H9 (cell line): ENCODE measurements around the gene BCCIP. TPM values are rescaled to one million over a fixed set of nuclear protein-coding genes. Genes with fewer than 3 reads are reported as not detected.

Experiments
- DNase-seq: peaks from one replicate; pipeline ENCODE4 v3.0.0-alpha.2; 2017
- H2AFZ ChIP-seq: one replicate; pipeline ENCODE4 v1.6.1; 2013; ENCODE audit warnings: mild to moderate bottlenecking, low read length, control low read depth, moderate library complexity
- H2AK5ac ChIP-seq: 2 replicates; pipeline ENCODE4 v1.6.1; 2013; ENCODE audit warnings: low read length, control low read depth, mixed read lengths; ENCODE audit not compliant: insufficient read length
- H2BK120ac ChIP-seq: one replicate; pipeline ENCODE4 v1.6.1; 2013; ENCODE audit warnings: low read depth, mild to moderate bottlenecking, low read length, control low read depth, inconsistent platforms; ENCODE audit not compliant: poor library complexity, severe bottlenecking
- H2BK12ac ChIP-seq: 2 replicates; pipeline ENCODE4 v1.6.1; 2013; ENCODE audit warnings: low read length, control low read depth, mixed read lengths, low read depth; ENCODE audit not compliant: insufficient read length
- H2BK15ac ChIP-seq: 2 replicates; pipeline ENCODE4 v1.6.1; 2013; ENCODE audit warnings: low read depth, low read length, control low read depth
- H2BK20ac ChIP-seq: one replicate; pipeline ENCODE4 v1.6.1; 2013; ENCODE audit warnings: low read depth, mild to moderate bottlenecking, low read length, control low read depth, inconsistent platforms; ENCODE audit not compliant: poor library complexity, severe bottlenecking
- H2BK5ac ChIP-seq: 2 replicates; pipeline ENCODE4 v1.6.1; 2013; ENCODE audit warnings: low read length, control low read depth, mixed read lengths; ENCODE audit not compliant: insufficient read length
- H3K14ac ChIP-seq: 2 replicates; pipeline ENCODE4 v1.6.1; 2013; ENCODE audit warnings: low read length, control low read depth; ENCODE audit not compliant: insufficient read depth
- H3K18ac ChIP-seq: 2 replicates; pipeline ENCODE4 v1.6.1; 2013; ENCODE audit warnings: low read depth, mild to moderate bottlenecking, mixed read lengths, low read length, control low read depth; ENCODE audit not compliant: insufficient read length
- H3K23ac ChIP-seq: 2 replicates; pipeline ENCODE4 v1.6.1; 2013; ENCODE audit warnings: low read length, control low read depth, mixed read lengths, low read depth; ENCODE audit not compliant: insufficient read length
- H3K23me2 ChIP-seq: 2 replicates; pipeline ENCODE4 v1.6.1; 2013; ENCODE audit warnings: low read depth, mild to moderate bottlenecking, mixed read lengths, low read length, control low read depth; ENCODE audit not compliant: insufficient read length, poor library complexity, severe bottlenecking
- H3K27ac ChIP-seq: 2 replicates; pipeline ENCODE4 v1.5.1; 2013; ENCODE audit warnings: low read length, control low read depth, mixed read lengths, low read depth; ENCODE audit not compliant: insufficient read length
- H3K27me3 ChIP-seq: 2 replicates; pipeline ENCODE4 v1.6.1; 2013; ENCODE audit warnings: low read length, control low read depth, inconsistent platforms; ENCODE audit not compliant: insufficient read depth
- H3K4ac ChIP-seq: 2 replicates; pipeline ENCODE4 v1.6.1; 2013; ENCODE audit warnings: low read depth, mild to moderate bottlenecking, control low read depth, inconsistent platforms, low read length, moderate library complexity
- H3K4me1 ChIP-seq: 2 replicates; pipeline ENCODE4 v1.6.1; 2013; ENCODE audit warnings: low read length, control low read depth, inconsistent platforms; ENCODE audit not compliant: insufficient read depth
- H3K4me2 ChIP-seq: 2 replicates; pipeline ENCODE4 v1.6.1; 2013; ENCODE audit warnings: low read length, control low read depth, mixed read lengths; ENCODE audit not compliant: insufficient read length, insufficient read depth
- H3K56ac ChIP-seq: 2 replicates; pipeline ENCODE4 v1.6.1; 2013; ENCODE audit warnings: low read depth, mild to moderate bottlenecking, mixed read lengths, low read length, control low read depth; ENCODE audit not compliant: insufficient read length
- H3K79me1 ChIP-seq: 2 replicates; pipeline ENCODE4 v1.6.1; 2013; ENCODE audit warnings: low read depth, mild to moderate bottlenecking, moderate library complexity, low read length, control low read depth, inconsistent platforms; ENCODE audit not compliant: insufficient read depth, poor library complexity, severe bottlenecking
- H3K79me2 ChIP-seq: 2 replicates; pipeline ENCODE4 v1.6.1; 2013; ENCODE audit warnings: low read length, control low read depth, inconsistent platforms; ENCODE audit not compliant: insufficient read depth
- H3K9ac ChIP-seq: 2 replicates; pipeline ENCODE4 v1.6.1; 2013; ENCODE audit warnings: low read length, control low read depth, mixed read lengths; ENCODE audit not compliant: insufficient read length; ENCODE audit errors: extremely low read depth
- H3K9me3 ChIP-seq: one replicate; pipeline ENCODE4 v1.6.1; 2013; ENCODE audit warnings: low read depth, low read length, inconsistent platforms; ENCODE audit not compliant: control insufficient read depth
- H3T11ph ChIP-seq: one replicate; pipeline ENCODE4 v1.6.1; 2013; ENCODE audit warnings: mild to moderate bottlenecking, low read length, control low read depth, inconsistent platforms
- H4K20me1 ChIP-seq: one replicate; pipeline ENCODE4 v1.6.1; 2013; ENCODE audit not compliant: control insufficient read depth, insufficient read length, insufficient read depth
- H4K5ac ChIP-seq: 2 replicates; pipeline ENCODE4 v1.6.1; 2013; ENCODE audit warnings: low read depth, mild to moderate bottlenecking, mixed read lengths, low read length, control low read depth; ENCODE audit not compliant: insufficient read length
- H4K8ac ChIP-seq: replicated peaks from 2 replicates; pipeline ENCODE4 v1.6.1; 2013; ENCODE audit warnings: low read length, control low read depth, mixed read lengths, low read depth; ENCODE audit not compliant: insufficient read length
- H4K91ac ChIP-seq: 2 replicates; pipeline ENCODE4 v1.6.1; 2013; ENCODE audit warnings: low read depth, mild to moderate bottlenecking, moderate library complexity, mixed read lengths, low read length, control low read depth; ENCODE audit not compliant: insufficient read length
- H3K27ac Mint-ChIP-seq, 3 experiments: 2 replicates in 2 of 3; 3 replicates in 1 of 3; pipeline ENCODE4 v1.8.0; 2020 to 2021; ENCODE audit warnings: mixed read lengths in 3 of 3, mild to moderate bottlenecking in 1 of 3, moderate library complexity in 1 of 3
- H3K27me3 Mint-ChIP-seq: 2 replicates; pipeline ENCODE4 v1.8.0; 2021; ENCODE audit warnings: low read depth, mild to moderate bottlenecking, moderate library complexity, mixed read lengths
- H3K36me3 Mint-ChIP-seq, 3 experiments: 2 replicates in 2 of 3; 3 replicates in 1 of 3; pipeline ENCODE4 v1.8.0; 2020 to 2021; ENCODE audit warnings: low read depth in 3 of 3, mixed read lengths in 3 of 3; ENCODE audit not compliant: insufficient read depth in 1 of 3
- H3K4me1 Mint-ChIP-seq, 2 experiments: 2 replicates each; pipeline ENCODE4 v1.8.0; 2020; ENCODE audit warnings: mixed read lengths in 2 of 2
- H3K4me3 Mint-ChIP-seq, 2 experiments: 2 replicates in 1 of 2; 3 replicates in 1 of 2; pipeline ENCODE4 v1.8.0; 2020 to 2021; ENCODE audit warnings: mild to moderate bottlenecking in 2 of 2, mixed read lengths in 2 of 2, moderate library complexity in 1 of 2
- H3K9me3 Mint-ChIP-seq, 2 experiments: 2 replicates in 1 of 2; 3 replicates in 1 of 2; pipeline ENCODE4 v1.8.0; 2020; ENCODE audit warnings: mild to moderate bottlenecking in 2 of 2, mixed read lengths in 2 of 2, moderate library complexity in 1 of 2
- CTCF ChIP-seq: fragments of 200-600 bp; sonication (generic); conservative IDR thresholded peaks from 3 replicates; pipeline ENCODE4 v1.8.0; 2021; ENCODE audit warnings: antibody characterized with exemption, mild to moderate bottlenecking
- WGBS: extraction: QIAGEN DNeasy Blood & Tissue Kit; methylation state at CpG from one replicate; pipeline ENCODE4 v1.1.7; 2013; ENCODE audit warnings: missing lambda C conversion rate, low lambda C conversion rate, mixed read lengths; ENCODE audit not compliant: insufficient read length; ENCODE audit errors: extremely low coverage; 5-methylcytosine and 5-hydroxymethylcytosine counted together
- total RNA-seq: library from RNA; stranded (reverse); gene quantifications from 2 replicates; pipeline ENCODE4 v1.2.1, GENCODE V29; 2021

Gene BCCIP
- total RNA-seq, 1 experiment from 2014 or later, result 119 TPM

DNA sequence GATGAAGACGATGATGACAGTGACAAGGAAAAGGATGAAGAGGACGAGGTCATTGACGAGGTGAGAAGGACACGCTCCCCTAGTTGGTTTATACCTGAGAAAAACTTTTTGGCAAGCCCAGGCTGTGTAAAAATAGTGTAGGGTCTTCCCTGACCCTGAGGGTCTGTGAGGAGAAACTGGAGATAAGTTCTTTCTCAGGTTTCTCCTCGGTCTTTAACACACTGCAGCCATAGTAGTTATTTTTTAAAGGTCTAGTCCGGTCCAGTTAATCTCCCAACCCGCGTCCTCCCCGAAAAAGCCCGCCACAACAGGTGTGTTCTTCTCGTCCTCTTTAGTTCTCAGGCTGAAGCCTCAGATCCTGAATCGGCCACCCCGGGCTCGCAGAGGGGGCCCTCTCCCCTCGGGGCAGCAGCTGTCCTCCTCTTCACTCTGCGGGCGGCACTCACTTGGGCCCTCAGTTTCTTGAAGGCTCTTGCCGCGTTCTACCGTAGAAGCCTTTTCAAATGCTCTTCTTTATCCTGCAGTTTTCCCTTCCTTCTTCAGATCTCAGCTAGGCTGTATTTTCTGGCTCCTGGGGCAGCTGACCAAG, 411 bp downstream of the BCCIP start:
- H4K91ac ChIP-seq, result no peak overlapping the region
- H3K79me2 ChIP-seq, result peaks cover 23% of the 10 kb centered on the region
- no peaks in the 10 kb centered on the region for H4K20me1 ChIP-seq
- H3K56ac ChIP-seq, result peak overlapping the region; percentile 60
- WGBS, result no CpG with 5 or more reads among the region's 20 CpGs
- H2BK120ac ChIP-seq, result no peak overlapping the region
- H3K4me1 ChIP-seq, result 0 out of 2 replicates have a peak, but pooled peaks cover 2% of the 10 kb centered on the region
- no peaks in the 10 kb centered on the region for H3K27me3 ChIP-seq
- no peak overlapping the region for H3T11ph ChIP-seq
- H2AK5ac ChIP-seq, result no peak overlapping the region
- peak overlapping the region; percentile 6 for H4K8ac ChIP-seq
- peak overlapping the region; percentile 53 for H3K4me2 ChIP-seq
- Mint-ChIP-seq H3K9me3 (no peaks in the 10 kb centered on the region), H3K27me3 (no peaks in the 10 kb centered on the region), H3K4me1 (peaks cover 5 to 6% of the 10 kb centered on the region in 2 experiments), H3K4me3 (no peak overlapping the region), H3K27ac (no peak overlapping the region), H3K36me3 (peaks cover 17 to 31% (median 30%) of the 10 kb centered on the region in 3 experiments; a peak in 6 of 7 replicates)
- peak overlapping the region; percentile 72 for H3K18ac ChIP-seq
- no peak overlapping the region for H2BK12ac ChIP-seq
- H3K9me3 ChIP-seq, result no peaks in the 10 kb centered on the region
- H3K79me1 ChIP-seq, result peaks cover 2% of the 10 kb centered on the region
- peak overlapping the region; percentile 92 for H4K5ac ChIP-seq
- H3K14ac ChIP-seq, result no peak overlapping the region; the same call in 1 of the 2 replicates
- H2BK20ac ChIP-seq, result no peak overlapping the region
- H3K9ac ChIP-seq, result peak overlapping the region; percentile 95
- no peak overlapping the region for H3K27ac ChIP-seq
- H3K23ac ChIP-seq, result no peak overlapping the region
- no peak overlapping the region for H3K4ac ChIP-seq
- H2AFZ ChIP-seq, result peak overlapping the region; percentile 56
- no peak for TF ChIP-seq CTCF
- DNase-seq, result no peak
- H3K23me2 ChIP-seq, result no peaks in the 10 kb centered on the region
- H2BK15ac ChIP-seq, result no peak overlapping the region
- peak overlapping the region; percentile 84 for H2BK5ac ChIP-seq
